Epithelial cell of esophagus (primary cell): Measurements from ENCODE around the gene DOCK8.
"Not testable (repeated sequence)": the region's sequence is repeated elsewhere in the genome, so short reads cannot be mapped to it uniquely, and the experiment has no call there.

Experiments
- DNase-seq: peaks from one replicate; pipeline ENCODE4 v3.0.0; 2010; ENCODE audit warnings: low read depth
- H3K4me3 ChIP-seq: 2 replicates; pipeline ENCODE4 v1.5.1; 2011; ENCODE audit warnings: mild to moderate bottlenecking, low read length, control low read depth
- CTCF ChIP-seq: IDR thresholded peaks from 2 replicates; pipeline ENCODE4 v1.5.1; 2011; ENCODE audit warnings: low read depth, mild to moderate bottlenecking, low read length, control low read depth, inconsistent platforms; ENCODE audit not compliant: insufficient read depth; ENCODE audit errors: missing control alignments

Gene DOCK8

GRCh38 chr9:212297-212696, 2.4 kb upstream of the DOCK8 start:
- no peak overlapping the region for H3K4me3 ChIP-seq
- DNase-seq = no peak
- no peak for TF ChIP-seq CTCF

GRCh38 chr9:213901-214300, 764 bp upstream of the DOCK8 start:
- peak overlapping the region; percentile 53 for H3K4me3 ChIP-seq
- DNase-seq = not testable (repeated sequence)

GRCh38 chr9:214351-214647, 366 bp upstream of the DOCK8 start:
- TF ChIP-seq CTCF = no peak
- no peak for DNase-seq
- peak overlapping the region; percentile 53 for H3K4me3 ChIP-seq

GRCh38 chr9:215631-216155, 1.0 kb downstream of the DOCK8 start:
- no peak for DNase-seq
- TF ChIP-seq CTCF = no peak
- peak overlapping the region; percentile 53 for H3K4me3 ChIP-seq

GRCh38 chr9:216866-217265, 2.2 kb downstream of the DOCK8 start:
- no peak overlapping the region for H3K4me3 ChIP-seq
- no peak for DNase-seq
- TF ChIP-seq CTCF = no peak

- DNase-seq = no peak
- no peak for TF ChIP-seq CTCF
- H3K4me3 ChIP-seq = no peak overlapping the region
These were observed 3.3 kb downstream of the DOCK8 start for GRCh38 chr9:217950-218349.

- H3K4me3 ChIP-seq, DNase-seq: not testable (repeated sequence)
These were observed 4.4 kb downstream of the DOCK8 start for GRCh38 chr9:219036-219435.

GRCh38 chr9:219670-220365, 5.2 kb downstream of the DOCK8 start:
- no peak for TF ChIP-seq CTCF

More at GRCh38 chr9:219670-220365, 5.2 kb downstream of the DOCK8 start:
- DNase-seq = no peak
- H3K4me3 ChIP-seq = no peak overlapping the region
